ENCODE results near the gene FBXL14.
A peak's percentile ranks its signal among the peaks of the same experiment; 100 is the strongest.

The FBXL14 gene

GRCh38 chr12:1608713-1609119, 14.3 kb upstream of the FBXL14 start:
- no peaks in the 10 kb centered on the region for H3K9me3 ChIP-seq (ENCODE audit: control insufficient read depth, insufficient read depth, low read depth, low read length)
- peaks cover 8% of the 10 kb centered on the region for H3K4me1 ChIP-seq (ENCODE audit: control insufficient read depth, insufficient read depth, low read length)
- no peak overlapping the region for H3K27ac ChIP-seq (ENCODE audit: extremely low read depth, low read depth, low read length)
- ChIA-PET POLR2A (no interaction called here), CTCF (interaction anchor here (1.1 kb wide), 1 partner anchor 19 kb away, joined by 3 read pairs; no protein-coding TSS in a partner anchor)
- H3K4me3 ChIP-seq (ENCODE audit: low read depth, low read length): no peak overlapping the region
- TF ChIP-seq ZNF19 (tag by site-specific recombination; IDR thresholded peaks at IDR 0.05; ENCODE audit: low read depth) (no peak), ZFP69B (tag by site-specific recombination; IDR thresholded peaks at IDR 0.05) (no peak)
- TF ChIP-seq, protein P1, sequence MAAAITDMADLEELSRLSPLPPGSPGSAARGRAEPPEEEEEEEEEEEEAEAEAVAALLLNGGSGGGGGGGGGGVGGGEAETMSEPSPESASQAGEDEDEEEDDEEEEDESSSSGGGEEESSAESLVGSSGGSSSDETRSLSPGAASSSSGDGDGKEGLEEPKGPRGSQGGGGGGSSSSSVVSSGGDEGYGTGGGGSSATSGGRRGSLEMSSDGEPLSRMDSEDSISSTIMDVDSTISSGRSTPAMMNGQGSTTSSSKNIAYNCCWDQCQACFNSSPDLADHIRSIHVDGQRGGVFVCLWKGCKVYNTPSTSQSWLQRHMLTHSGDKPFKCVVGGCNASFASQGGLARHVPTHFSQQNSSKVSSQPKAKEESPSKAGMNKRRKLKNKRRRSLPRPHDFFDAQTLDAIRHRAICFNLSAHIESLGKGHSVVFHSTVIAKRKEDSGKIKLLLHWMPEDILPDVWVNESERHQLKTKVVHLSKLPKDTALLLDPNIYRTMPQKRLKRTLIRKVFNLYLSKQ (tag by site-specific recombination; IDR thresholded peaks at IDR 0.05; ENCODE audit: borderline replicate concordance): no peak
- no peaks in the 10 kb centered on the region for H3K36me3 ChIP-seq (ENCODE audit: control insufficient read depth in 2 of 2, insufficient read depth in 1 of 2, low read length in 2 of 2)

DNA sequence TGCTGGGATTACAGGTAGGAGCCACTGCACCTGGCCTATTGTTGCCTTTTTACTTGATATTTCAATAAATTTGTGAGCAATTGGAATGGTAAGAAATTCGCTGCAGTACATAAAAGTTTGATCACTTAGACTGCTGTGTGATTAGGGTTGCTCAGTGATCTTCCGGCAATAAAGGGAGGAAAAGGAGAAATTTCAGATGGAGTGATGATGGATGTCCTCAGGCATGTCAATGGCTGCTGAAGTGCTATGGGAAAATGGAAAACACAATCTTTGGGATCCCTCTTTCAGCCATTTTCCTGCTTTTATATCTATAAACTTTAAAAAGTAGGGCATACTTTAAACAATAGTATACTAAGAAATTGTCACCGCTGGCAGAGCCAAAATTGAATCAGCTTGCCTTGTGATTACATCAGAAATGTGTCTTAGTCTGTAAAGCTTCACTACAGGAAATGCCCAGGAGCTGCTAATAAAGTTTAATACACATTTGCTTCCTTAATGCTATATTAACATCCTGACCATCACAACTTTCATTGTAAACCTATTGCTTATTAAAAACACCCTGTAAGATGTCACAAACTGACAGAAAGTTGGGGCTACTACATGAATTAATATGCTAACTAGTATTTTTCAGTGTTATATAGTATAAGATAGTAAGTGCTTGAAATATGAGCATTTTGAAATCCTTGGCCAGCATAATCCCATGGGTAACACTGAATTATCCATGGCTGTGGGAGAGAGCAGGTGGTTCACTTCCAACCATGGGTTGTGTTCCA, 13.7 kb upstream of the FBXL14 start:
- Histone ChIP-seq H3K36me3 (ENCODE audit: control insufficient read depth in 2 of 2, insufficient read depth in 1 of 2, low read length in 2 of 2) (no peaks in the 10 kb centered on the region), H3K27ac (ENCODE audit: extremely low read depth, low read depth, low read length) (no peak overlapping the region), H3K4me1 (ENCODE audit: control insufficient read depth, insufficient read depth, low read length) (peaks cover 8% of the 10 kb centered on the region), H3K9me3 (ENCODE audit: control insufficient read depth, insufficient read depth, low read depth, low read length) (no peaks in the 10 kb centered on the region), H3K4me3 (ENCODE audit: low read depth, low read length) (no peak overlapping the region)
- POLR2A ChIA-PET: no interaction called here
- CTCF ChIA-PET: interaction anchor here (0.6 to 1.1 kb wide), 3 partner anchors 20 to 261 kb away, joined by 3 to 4 read pairs (median 3); no protein-coding TSS in a partner anchor
- TF ChIP-seq ZNF174 (tag by site-specific recombination; IDR thresholded peaks at IDR 0.05) (no peak), ZNF341 (tag by site-specific recombination; IDR thresholded peaks at IDR 0.05; ENCODE audit: low read depth) (no peak), ZNF366 (tag by site-specific recombination; conservative IDR thresholded peaks at IDR 0.05) (peak; percentile 55), ZNF335 (tag by site-specific recombination; conservative IDR thresholded peaks at IDR 0.05) (no peak), SP7 (tag by site-specific recombination; IDR thresholded peaks at IDR 0.05) (no peak), WT1 (tag by site-specific recombination; IDR thresholded peaks at IDR 0.05) (no peak), TCF7L2 (IDR thresholded peaks at IDR 0.05; ENCODE audit: borderline replicate concordance, low read depth, low read length) (no peak), ZFP69B (tag by site-specific recombination; IDR thresholded peaks at IDR 0.05) (no peak), KLF9 (tag by site-specific recombination; IDR thresholded peaks at IDR 0.05; ENCODE audit: low read depth) (no peak), YY2 (tag by site-specific recombination; IDR thresholded peaks at IDR 0.05) (0 out of 2 replicates have a peak, but pooled peaks have one; percentile 25), ZNF354C (tag by site-specific recombination; IDR thresholded peaks at IDR 0.05; ENCODE audit: borderline replicate concordance, low read depth) (no peak), EGR2 (tag by site-specific recombination; IDR thresholded peaks at IDR 0.05; ENCODE audit: low read depth) (no peak), ZNF350 (tag by site-specific recombination; IDR thresholded peaks at IDR 0.05) (no peak), ZNF600 (tag by site-specific recombination; IDR thresholded peaks at IDR 0.05) (no peak), ZNF184 (tag by site-specific recombination; IDR thresholded peaks at IDR 0.05) (no peak), ZNF292 (tag by site-specific recombination; IDR thresholded peaks at IDR 0.05; ENCODE audit: borderline replicate concordance, low read depth) (no peak), ZNF548 (tag by site-specific recombination; IDR thresholded peaks at IDR 0.05) (0 out of 2 replicates have a peak, but pooled peaks have one; percentile 25), ZNF596 (tag by site-specific recombination; IDR thresholded peaks at IDR 0.05) (no peak), ZBTB10 (tag by site-specific recombination; IDR thresholded peaks at IDR 0.05) (no peak), ZNF10 (tag by site-specific recombination; IDR thresholded peaks at IDR 0.05) (no peak)
- TF ChIP-seq, protein P2, sequence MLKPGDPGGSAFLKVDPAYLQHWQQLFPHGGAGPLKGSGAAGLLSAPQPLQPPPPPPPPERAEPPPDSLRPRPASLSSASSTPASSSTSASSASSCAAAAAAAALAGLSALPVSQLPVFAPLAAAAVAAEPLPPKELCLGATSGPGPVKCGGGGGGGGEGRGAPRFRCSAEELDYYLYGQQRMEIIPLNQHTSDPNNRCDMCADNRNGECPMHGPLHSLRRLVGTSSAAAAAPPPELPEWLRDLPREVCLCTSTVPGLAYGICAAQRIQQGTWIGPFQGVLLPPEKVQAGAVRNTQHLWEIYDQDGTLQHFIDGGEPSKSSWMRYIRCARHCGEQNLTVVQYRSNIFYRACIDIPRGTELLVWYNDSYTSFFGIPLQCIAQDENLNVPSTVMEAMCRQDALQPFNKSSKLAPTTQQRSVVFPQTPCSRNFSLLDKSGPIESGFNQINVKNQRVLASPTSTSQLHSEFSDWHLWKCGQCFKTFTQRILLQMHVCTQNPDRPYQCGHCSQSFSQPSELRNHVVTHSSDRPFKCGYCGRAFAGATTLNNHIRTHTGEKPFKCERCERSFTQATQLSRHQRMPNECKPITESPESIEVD (tag by site-specific recombination; IDR thresholded peaks at IDR 0.05): peak; percentile 75
- TF ChIP-seq, protein P3, sequence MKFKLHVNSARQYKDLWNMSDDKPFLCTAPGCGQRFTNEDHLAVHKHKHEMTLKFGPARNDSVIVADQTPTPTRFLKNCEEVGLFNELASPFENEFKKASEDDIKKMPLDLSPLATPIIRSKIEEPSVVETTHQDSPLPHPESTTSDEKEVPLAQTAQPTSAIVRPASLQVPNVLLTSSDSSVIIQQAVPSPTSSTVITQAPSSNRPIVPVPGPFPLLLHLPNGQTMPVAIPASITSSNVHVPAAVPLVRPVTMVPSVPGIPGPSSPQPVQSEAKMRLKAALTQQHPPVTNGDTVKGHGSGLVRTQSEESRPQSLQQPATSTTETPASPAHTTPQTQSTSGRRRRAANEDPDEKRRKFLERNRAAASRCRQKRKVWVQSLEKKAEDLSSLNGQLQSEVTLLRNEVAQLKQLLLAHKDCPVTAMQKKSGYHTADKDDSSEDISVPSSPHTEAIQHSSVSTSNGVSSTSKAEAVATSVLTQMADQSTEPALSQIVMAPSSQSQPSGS (tag by site-specific recombination; IDR thresholded peaks at IDR 0.05; ENCODE audit: low read depth): no peak
- TF ChIP-seq, protein P4, sequence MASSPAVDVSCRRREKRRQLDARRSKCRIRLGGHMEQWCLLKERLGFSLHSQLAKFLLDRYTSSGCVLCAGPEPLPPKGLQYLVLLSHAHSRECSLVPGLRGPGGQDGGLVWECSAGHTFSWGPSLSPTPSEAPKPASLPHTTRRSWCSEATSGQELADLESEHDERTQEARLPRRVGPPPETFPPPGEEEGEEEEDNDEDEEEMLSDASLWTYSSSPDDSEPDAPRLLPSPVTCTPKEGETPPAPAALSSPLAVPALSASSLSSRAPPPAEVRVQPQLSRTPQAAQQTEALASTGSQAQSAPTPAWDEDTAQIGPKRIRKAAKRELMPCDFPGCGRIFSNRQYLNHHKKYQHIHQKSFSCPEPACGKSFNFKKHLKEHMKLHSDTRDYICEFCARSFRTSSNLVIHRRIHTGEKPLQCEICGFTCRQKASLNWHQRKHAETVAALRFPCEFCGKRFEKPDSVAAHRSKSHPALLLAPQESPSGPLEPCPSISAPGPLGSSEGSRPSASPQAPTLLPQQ (tag by site-specific recombination; IDR thresholded peaks at IDR 0.05): 0 out of 2 replicates have a peak, but pooled peaks have one; percentile 12
